Endothelial cell (in vitro differentiated cells): ENCODE results near the gene IZUMO1R. TPM values are rescaled to one million over a fixed set of nuclear protein-coding genes. Genes with fewer than 3 reads are reported as not detected.

Experiments
- DNase-seq: peaks from one replicate; pipeline ENCODE4 v3.0.0; 2021; ENCODE audit warnings: low spot score
- H3K27ac Mint-ChIP-seq: one replicate; pipeline ENCODE4 v1.8.0; 2021; ENCODE audit warnings: mixed read lengths, inconsistent platforms; ENCODE audit not compliant: unreplicated experiment
- H3K27me3 Mint-ChIP-seq: one replicate; pipeline ENCODE4 v1.8.0; 2021; ENCODE audit warnings: mild to moderate bottlenecking, moderate library complexity, mixed read lengths, inconsistent platforms; ENCODE audit not compliant: unreplicated experiment
- H3K36me3 Mint-ChIP-seq: one replicate; pipeline ENCODE4 v1.8.0; 2021; ENCODE audit warnings: mild to moderate bottlenecking, low read depth, mixed read lengths, inconsistent platforms; ENCODE audit not compliant: unreplicated experiment
- H3K4me1 Mint-ChIP-seq: one replicate; pipeline ENCODE4 v1.8.0; 2021; ENCODE audit warnings: mild to moderate bottlenecking, mixed read lengths, inconsistent platforms; ENCODE audit not compliant: unreplicated experiment
- H3K4me3 Mint-ChIP-seq: one replicate; pipeline ENCODE4 v1.8.0; 2021; ENCODE audit warnings: mild to moderate bottlenecking, mixed read lengths, inconsistent platforms; ENCODE audit not compliant: unreplicated experiment
- H3K9me3 Mint-ChIP-seq: one replicate; pipeline ENCODE4 v1.8.0; 2021; ENCODE audit warnings: mixed read lengths, inconsistent platforms; ENCODE audit not compliant: unreplicated experiment
- total RNA-seq: library from RNA; stranded (reverse); fragmentation: NEBNext Ultra II Directional; extraction: Animal tissue kit (Norgen Biotek cat#: 25700); gene quantifications from one replicate; pipeline ENCODE4 v1.2.1, GENCODE V29; 2021; ENCODE audit not compliant: unreplicated experiment
- TF ChIP-seq, protein P1 (sequence below): fragments of 200-600 bp; sonication (generic); IDR thresholded peaks from one replicate; pipeline ENCODE4 v1.5.0; 2021; ENCODE audit warnings: antibody characterized with exemption; ENCODE audit not compliant: unreplicated experiment

The IZUMO1R gene
- total RNA-seq, 1 donor from 2014 or later: not detected

DNA sequence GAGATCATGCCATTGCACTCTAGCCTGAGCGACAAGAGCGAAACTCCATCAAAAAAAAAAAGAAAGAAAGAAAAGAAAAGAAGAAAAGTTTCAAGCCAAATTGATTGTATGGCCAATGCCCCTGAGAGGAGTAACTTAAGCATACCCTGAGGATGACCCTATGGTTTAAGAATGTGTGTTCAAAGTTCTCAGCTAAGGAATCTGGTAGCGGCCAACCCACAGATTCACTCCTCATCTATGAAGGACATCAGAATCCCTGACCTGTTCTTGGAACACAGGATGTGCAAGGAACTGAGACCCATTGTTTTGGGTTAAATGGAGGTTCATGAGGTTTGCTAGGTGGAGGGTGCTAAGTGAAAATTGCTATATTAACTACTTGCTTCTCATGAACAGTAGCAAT is 18.1 kb downstream of the IZUMO1R start:
- TF ChIP-seq, protein P1, sequence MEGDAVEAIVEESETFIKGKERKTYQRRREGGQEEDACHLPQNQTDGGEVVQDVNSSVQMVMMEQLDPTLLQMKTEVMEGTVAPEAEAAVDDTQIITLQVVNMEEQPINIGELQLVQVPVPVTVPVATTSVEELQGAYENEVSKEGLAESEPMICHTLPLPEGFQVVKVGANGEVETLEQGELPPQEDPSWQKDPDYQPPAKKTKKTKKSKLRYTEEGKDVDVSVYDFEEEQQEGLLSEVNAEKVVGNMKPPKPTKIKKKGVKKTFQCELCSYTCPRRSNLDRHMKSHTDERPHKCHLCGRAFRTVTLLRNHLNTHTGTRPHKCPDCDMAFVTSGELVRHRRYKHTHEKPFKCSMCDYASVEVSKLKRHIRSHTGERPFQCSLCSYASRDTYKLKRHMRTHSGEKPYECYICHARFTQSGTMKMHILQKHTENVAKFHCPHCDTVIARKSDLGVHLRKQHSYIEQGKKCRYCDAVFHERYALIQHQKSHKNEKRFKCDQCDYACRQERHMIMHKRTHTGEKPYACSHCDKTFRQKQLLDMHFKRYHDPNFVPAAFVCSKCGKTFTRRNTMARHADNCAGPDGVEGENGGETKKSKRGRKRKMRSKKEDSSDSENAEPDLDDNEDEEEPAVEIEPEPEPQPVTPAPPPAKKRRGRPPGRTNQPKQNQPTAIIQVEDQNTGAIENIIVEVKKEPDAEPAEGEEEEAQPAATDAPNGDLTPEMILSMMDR: no peak
- no peaks in the 10 kb centered on the region for H3K4me1 Mint-ChIP-seq
- peaks cover 1% of the 10 kb centered on the region for H3K27me3 Mint-ChIP-seq
- DNase-seq: no peak
- no peaks in the 10 kb centered on the region for H3K9me3 Mint-ChIP-seq
- no peak overlapping the region for H3K4me3 Mint-ChIP-seq
- H3K36me3 Mint-ChIP-seq: no peaks in the 10 kb centered on the region
- H3K27ac Mint-ChIP-seq: no peak overlapping the region

DNA sequence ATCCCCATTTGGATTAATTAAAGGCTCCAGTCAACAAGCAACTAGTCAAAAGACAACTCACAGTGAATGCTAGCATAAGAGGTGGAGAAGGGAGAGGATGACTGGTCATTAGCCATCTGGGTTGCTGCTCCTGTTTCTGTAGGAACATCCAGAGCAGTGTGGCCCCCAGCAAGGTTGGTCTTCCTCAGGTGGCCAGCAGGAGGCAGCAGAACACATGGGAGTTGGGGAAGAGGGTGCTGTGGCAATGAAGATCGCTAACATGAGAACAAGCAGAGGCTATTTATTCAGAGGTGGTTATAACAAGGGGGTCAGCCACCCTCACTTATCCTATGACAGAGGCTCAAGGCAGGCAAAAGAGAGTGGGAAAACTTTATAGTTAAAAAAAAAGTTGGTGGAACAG is 21.3 kb downstream of the IZUMO1R start:
- TF ChIP-seq, protein P1: peak; percentile 56
- H3K27me3 Mint-ChIP-seq: peaks cover 1% of the 10 kb centered on the region
- no peak overlapping the region for H3K27ac Mint-ChIP-seq
- peak; percentile 76 for DNase-seq
- H3K4me1 Mint-ChIP-seq: no peaks in the 10 kb centered on the region
- no peaks in the 10 kb centered on the region for H3K9me3 Mint-ChIP-seq
- H3K4me3 Mint-ChIP-seq: no peak overlapping the region
- no peaks in the 10 kb centered on the region for H3K36me3 Mint-ChIP-seq

DNA sequence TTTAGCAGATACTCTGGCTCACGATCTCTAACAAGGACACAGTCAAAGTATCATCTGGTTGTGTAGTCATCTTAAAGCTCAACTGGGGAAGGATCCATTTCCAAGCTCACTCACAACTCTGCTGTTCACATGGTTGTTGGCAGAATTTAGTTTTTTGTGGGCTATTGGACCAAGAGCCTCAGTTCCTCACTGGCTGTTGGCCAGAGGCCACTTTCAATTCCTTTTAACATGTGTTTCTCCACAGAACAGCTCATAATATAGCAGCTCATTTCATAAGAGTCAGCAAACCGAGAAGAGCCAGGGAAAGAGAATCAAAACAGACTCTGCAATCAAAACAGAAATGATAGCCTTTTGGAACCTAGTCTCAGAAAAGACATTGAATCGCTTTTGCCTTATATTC is 22.6 kb downstream of the IZUMO1R start:
- Mint-ChIP-seq H3K9me3 (no peaks in the 10 kb centered on the region), H3K4me1 (no peaks in the 10 kb centered on the region), H3K4me3 (no peak overlapping the region), H3K27me3 (peaks cover 1% of the 10 kb centered on the region), H3K36me3 (no peaks in the 10 kb centered on the region), H3K27ac (no peak overlapping the region)
- no peak for DNase-seq
- TF ChIP-seq, protein P1: no peak

DNA sequence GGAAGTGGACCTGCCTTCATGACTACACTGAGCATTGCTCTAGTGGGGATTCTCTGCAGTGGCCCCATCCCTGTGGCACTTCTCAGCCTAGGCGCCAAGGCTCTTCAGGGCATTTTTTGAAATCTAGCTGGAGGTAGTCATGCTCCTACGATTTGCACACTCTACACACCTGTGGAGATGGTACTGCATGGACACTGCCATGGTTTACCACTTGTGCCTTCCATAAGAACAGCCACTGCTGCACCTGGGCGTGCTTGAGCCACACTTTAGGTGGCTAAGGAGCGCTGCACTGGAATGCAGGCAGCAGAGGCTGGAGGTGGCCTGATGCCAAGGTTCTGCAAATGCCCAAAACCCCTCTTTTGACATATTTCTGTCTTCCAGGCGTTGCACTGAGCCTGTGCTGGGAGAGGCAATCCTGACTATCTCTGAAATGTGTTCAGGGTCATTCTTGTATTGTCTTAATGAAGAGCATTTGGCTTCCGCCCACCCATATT is 24.3 kb downstream of the IZUMO1R start:
- no peak for DNase-seq
- Mint-ChIP-seq H3K27me3 (no peaks in the 10 kb centered on the region), H3K4me3 (no peak overlapping the region), H3K27ac (no peak overlapping the region), H3K36me3 (no peaks in the 10 kb centered on the region), H3K9me3 (no peaks in the 10 kb centered on the region), H3K4me1 (no peaks in the 10 kb centered on the region)
- TF ChIP-seq, protein P1: no peak

DNA sequence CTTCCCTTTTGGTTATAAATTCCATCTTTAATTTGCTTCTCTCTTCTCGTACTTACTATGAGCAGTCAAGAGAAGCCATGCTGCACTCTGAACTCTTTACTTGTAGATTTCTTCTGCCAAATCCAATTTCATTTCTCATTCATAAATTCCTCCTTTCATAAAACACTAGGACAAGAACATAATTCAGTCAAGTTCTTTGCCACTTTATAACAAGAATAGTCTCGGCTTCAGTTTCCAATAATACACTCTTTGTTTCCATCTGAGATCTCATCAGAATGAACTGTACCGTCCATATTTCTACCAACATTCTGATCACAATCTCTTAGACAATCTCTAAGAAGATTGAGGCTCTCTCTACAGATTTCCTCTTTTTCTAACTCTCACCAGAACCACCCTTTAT is 25.1 kb downstream of the IZUMO1R start:
- Mint-ChIP-seq H3K9me3 (no peaks in the 10 kb centered on the region), H3K27ac (no peak overlapping the region), H3K36me3 (no peaks in the 10 kb centered on the region), H3K27me3 (no peaks in the 10 kb centered on the region), H3K4me3 (no peak overlapping the region), H3K4me1 (no peaks in the 10 kb centered on the region)
- DNase-seq: no peak
- TF ChIP-seq, protein P1: no peak
